ENCODE measurements around the gene LGI4.

The LGI4 gene

GRCh38 chr19:35124098-35125060 lies 10.5 kb downstream of the LGI4 start:
- peak; percentile 75 to 81 for DNase-seq (ENCODE audit: low read depth in 2 of 2)

- DNase-seq (ENCODE audit: low read depth in 2 of 2): no peak
Observed at GRCh38 chr19:35123573-35123972, 11.3 kb downstream of the LGI4 start.

GRCh38 chr19:35122687-35123551 lies 11.9 kb downstream of the LGI4 start:
- DNase-seq (ENCODE audit: low read depth in 2 of 2): no peak

- no peak for DNase-seq (ENCODE audit: low read depth in 2 of 2)
Observed at GRCh38 chr19:35120898-35121297, 14.0 kb downstream of the LGI4 start.

GRCh38 chr19:35120492-35120891 lies 14.4 kb downstream of the LGI4 start:
- no peak for DNase-seq (ENCODE audit: low read depth in 2 of 2)

- no peak for DNase-seq (ENCODE audit: low read depth in 2 of 2)
Observed at GRCh38 chr19:35119578-35120155, 15.2 kb downstream of the LGI4 start.

GRCh38 chr19:35119091-35119490 lies 15.8 kb downstream of the LGI4 start:
- no peak for DNase-seq (ENCODE audit: low read depth in 2 of 2)

GRCh38 chr19:35118268-35119020 lies 16.4 kb downstream of the LGI4 start:
- DNase-seq (ENCODE audit: low read depth in 2 of 2): no peak

- no peak for DNase-seq (ENCODE audit: low read depth in 2 of 2)
Observed at GRCh38 chr19:35117799-35118198, 17.1 kb downstream of the LGI4 start.

- DNase-seq (ENCODE audit: low read depth in 2 of 2): no peak
Observed at GRCh38 chr19:35117116-35117515, 17.7 kb downstream of the LGI4 start.

GRCh38 chr19:35116072-35116801 lies 18.6 kb downstream of the LGI4 start:
- no peak for DNase-seq (ENCODE audit: low read depth in 2 of 2)

- DNase-seq (ENCODE audit: low read depth in 2 of 2): no peak
Observed at GRCh38 chr19:35115177-35115951, 19.5 kb downstream of the LGI4 start, which contains the start of gene FXYD3. FXYD3 (plus strand) TSS chr19:35115823; CDS start chr19:35119377, 3,554 bp downstream.

GRCh38 chr19:35114353-35115176 lies 20.3 kb downstream of the LGI4 start:
- DNase-seq (ENCODE audit: low read depth in 2 of 2): peak; percentile 52 to 70

GRCh38 chr19:35112995-35113688 lies 21.7 kb downstream of the LGI4 start:
- DNase-seq (ENCODE audit: low read depth in 2 of 2): no peak

GRCh38 chr19:35110974-35111373 lies 23.9 kb downstream of the LGI4 start:
- no peak for DNase-seq (ENCODE audit: low read depth in 2 of 2)

GRCh38 chr19:35109395-35110112 lies 25.3 kb downstream of the LGI4 start:
- no peak for DNase-seq (ENCODE audit: low read depth in 2 of 2)

GRCh38 chr19:35108730-35109129 lies 26.1 kb downstream of the LGI4 start:
- no peak for DNase-seq (ENCODE audit: low read depth in 2 of 2)

GRCh38 chr19:35107545-35107944 lies 27.3 kb downstream of the LGI4 start:
- no peak for DNase-seq (ENCODE audit: low read depth in 2 of 2)

All from stimulated activated CD8-positive, alpha-beta memory T cell treated with anti-CD3 and anti-CD28 coated beads, Interleukin-2, amount 100 ng/mL, for 48 hours (primary cell).